Activated CD8-positive, alpha-beta memory T cell treated with anti-CD3 and anti-CD28 coated beads for 24 hours (primary cell): Measurements from ENCODE around the gene RALGDS.
"Not testable (repeated sequence)": the region's sequence is repeated elsewhere in the genome, so short reads cannot be mapped to it uniquely, and the experiment has no call there.

Source experiments
- DNase-seq: peaks from one replicate; pipeline ENCODE4 v3.0.0-alpha.2; 2020

Gene RALGDS

DNA sequence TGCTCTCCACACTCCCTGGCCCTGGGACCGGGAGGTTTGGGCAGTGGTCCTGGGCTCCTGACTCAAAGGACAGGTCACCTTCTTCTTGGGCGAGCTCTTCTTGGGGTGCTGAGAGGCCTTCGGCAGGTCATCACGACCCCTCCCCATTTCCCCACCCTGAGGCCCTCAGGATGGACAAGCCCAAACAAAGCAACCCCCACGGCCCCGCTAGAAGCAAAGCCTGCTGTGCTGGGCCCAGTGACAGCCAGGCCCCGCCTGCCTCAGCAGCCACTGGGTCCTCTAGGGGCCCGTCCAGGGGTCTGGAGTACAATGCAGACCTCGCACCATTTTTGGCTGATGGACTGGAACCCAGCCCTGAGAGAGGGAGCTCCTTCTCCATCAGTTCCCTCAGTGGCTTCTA is 37.4 kb downstream of the RALGDS start:
- not testable (repeated sequence) for DNase-seq

DNA sequence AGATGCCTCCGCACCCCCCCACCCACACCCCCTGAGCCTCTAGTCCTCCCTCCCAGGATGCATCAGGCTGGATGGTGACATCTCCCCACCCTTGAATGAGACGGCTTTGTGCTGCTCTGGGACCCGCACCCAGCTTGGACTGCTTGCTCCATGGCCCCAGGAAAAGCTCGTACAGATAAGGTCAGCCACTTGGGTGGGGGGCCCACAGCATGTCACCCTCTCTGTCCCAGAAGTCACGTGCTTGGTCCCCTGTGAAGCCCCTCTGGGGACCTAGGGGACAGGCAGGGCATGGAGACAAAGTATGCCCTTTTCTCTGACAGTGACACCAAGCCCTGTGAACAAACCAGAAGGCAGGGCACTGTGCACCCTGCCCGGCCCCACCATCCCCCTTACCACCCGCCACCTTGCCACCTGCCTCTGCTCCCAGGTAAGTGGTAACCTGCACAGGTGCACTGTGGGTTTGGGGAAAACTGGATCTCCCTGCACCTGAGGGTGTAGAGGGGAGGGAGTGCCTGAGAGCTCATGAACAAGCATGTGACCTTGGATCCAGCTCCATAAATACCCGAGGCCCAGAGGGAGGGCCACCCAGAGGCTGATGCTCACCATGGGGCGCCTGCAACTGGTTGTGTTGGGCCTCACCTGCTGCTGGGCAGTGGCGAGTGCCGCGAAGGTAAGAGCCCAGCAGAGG is 38.9 kb downstream of the RALGDS start:
- not testable (repeated sequence) for DNase-seq

DNA sequence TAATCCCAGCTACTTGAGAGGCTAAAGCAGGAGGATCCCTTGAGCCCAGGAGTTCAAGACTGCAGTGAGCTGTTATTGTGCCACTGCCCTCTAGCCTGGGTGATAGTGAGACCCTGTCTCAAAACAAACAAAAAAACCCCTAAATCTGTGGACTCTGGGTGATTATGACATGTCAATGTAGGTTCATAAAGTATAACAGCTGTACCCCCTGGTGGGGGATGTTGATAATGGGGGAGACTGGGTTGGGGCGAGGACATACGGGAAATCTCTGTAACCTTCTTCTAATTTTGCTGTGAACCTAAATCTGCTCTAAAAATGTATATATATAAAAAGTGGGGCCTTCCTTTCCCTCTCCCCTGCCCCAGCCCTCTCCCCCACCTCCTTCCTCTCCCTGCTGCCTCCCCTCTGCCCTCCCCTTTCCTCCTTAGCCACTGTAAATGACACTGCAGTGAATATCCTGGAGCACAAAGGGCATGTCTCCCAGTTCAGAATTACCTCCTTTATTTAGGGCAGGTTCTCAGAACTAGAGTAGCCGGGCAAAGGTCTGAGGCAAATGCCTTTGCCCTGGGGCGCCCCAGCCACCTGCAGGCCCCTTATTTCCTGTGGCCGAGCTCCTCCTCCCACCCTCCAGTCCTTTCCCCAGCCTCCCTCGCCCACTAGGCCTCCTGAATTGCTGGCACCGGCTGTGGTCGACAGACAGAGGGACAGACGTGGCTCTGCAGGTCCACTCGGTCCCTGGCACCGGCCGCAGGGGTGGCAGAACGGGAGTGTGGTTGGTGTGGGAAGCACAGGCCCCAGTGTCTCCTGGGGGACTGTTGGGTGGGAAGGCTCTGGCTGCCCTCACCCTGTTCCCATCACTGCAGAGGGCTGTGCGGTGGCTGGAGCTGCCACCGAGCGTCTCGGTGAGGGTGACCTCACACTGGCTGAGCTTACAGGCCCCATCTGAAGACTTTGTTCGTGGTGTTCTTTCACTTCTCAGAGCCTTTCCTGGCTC is 40.0 kb downstream of the RALGDS start:
- DNase-seq: not testable (repeated sequence)

- DNase-seq: no peak
Observed at GRCh38 chr9:133080161-133080560, 40.9 kb downstream of the RALGDS start.

DNA sequence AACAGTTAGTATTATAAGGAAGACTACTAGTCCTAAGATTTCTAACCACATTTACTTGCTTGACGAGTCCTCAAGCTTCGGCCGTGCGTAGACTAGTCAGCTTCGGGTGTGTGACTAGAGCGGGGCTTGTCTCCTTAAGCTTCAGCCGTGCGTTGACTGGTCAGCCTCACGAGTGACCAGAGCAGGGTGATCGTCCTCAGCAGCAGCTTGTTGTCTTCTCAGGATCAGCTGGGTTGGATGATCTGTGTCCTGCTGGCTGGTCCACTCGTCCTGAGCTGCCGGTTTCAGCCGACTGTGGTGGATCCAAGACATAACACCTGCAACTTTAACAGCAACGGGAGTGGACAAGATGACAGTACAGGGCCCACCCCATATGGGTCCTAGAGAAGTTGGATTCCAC is 42.6 kb downstream of the RALGDS start:
- DNase-seq: no peak

DNA sequence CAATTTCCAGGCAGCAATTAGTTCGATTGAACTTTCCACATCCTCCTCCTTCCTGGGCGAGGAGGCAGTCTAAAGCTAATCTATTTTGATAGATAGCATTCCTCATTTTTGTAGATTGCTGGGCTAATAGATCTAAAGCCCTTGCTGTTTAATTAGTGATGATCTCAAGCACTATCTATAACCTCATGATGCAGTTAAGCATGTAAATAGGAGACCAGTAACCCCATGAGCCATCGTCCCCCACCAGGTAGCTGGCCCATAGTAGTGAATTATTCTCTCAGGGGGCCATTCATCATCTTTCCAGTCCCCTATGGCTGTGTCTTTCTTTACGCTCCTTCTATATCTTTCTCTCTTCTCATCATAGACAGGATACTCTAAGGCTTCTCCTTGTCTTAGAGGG is 44.3 kb downstream of the RALGDS start:
- no peak for DNase-seq

- DNase-seq: no peak
Observed at GRCh38 chr9:133075925-133076630, 45.0 kb downstream of the RALGDS start.

DNA sequence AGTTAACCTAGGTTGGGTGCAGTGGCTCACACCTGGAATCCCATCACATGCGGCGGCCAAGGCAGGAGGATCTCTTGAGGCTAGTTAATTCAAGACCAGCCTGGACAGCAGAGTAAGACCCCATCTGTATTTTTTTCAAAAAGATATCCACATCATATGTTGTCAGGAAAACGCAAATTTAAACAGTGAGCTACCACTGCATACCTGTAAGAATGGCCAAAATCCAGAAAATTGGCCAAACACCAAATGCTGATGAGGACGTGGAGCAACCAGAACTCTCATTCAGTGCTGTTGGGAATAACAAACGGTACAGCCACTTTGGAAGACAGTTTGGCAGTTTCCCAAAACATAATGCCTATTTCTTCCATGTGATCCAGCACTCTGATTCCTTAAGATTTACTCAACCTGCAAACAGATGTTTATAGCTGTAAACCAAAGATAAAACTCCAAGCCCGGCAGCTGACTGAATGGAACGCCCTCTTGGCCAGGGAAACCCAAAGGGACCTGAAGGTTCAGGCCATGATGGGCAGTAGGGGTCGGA is 46.9 kb downstream of the RALGDS start:
- no peak for DNase-seq

DNA sequence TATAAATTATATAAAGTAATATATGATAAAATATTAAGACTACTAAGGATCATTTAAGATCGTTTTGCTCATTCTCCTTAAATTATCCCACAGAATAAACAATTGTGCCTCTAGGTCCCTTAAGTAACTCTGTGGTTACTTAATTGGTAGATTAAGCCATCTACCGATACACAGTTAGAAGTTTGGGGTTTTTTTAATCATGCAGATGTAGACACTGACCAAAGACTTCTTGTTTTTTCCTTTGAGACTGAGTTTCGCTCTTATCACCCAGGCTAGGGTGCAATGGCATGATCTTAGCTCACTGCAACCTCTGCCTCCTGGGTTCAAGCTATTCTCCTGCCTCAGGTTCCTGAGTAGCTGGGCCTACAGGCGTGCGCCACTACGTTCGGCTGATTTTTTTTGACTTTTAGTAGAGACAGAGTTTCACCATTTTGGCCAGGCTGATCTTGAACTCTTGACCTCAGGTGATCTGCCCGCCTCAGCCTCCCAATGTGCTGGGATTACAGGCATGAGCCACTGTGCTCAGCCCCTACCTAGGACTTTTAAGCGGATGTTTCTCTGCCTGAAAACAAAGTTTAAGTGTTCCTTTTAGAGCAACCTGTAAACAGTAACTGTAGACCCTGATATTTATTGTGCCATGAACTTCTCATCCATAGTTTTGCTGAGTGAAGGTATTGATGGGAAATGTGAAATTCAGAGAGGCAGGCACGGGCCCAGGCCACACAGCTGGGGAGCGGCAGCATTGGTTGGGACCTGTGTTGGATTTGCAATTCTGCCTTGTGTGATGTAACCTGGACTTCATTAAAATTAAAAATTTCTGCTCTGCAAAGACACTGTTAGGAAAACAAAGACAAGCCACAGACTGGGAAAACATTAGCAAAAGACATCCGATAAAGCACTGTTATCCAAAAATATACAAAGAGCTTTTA is 47.7 kb downstream of the RALGDS start:
- DNase-seq: no peak

DNA sequence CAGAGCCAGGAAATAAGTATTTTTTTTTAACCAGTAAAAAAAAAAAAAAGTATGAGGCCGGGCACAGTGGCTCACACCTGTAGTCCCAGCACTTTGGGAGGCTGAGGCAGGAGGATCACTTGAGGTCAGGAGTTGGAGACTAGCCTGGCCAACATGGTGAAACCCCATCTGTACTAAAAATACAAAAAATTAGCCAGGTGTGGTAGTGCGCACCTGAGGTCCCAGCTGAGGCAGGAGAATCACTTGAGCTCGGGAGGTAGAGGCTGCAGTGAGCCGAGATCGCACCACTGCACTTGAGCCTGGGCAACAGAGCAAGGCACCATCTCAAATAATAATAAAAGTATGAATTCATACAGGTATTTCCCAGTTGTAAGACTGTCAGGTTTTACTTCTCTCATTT is 48.8 kb downstream of the RALGDS start:
- not testable (repeated sequence) for DNase-seq

DNA sequence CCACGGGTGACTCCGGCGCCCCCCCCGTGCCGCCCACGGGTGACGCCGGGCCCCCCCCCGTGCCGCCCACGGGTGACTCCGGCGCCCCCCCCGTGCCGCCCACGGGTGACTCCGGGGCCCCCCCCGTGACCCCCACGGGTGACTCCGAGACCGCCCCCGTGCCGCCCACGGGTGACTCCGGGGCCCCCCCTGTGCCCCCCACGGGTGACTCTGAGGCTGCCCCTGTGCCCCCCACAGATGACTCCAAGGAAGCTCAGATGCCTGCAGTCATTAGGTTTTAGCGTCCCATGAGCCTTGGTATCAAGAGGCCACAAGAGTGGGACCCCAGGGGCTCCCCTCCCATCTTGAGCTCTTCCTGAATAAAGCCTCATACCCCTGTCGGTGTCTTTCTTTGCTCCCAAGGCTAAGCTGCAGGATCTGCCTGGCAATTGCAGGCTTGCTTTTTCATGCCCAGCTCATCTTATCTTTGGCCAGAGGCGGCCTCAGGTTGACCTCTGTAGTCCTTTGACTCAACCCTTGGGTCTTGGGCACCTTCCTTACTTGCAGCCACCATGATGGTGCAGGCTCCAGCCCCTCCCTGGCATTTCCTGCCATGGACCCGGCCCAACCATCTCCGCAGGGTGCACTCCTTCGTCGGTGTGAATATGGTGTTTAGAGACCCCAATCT is 49.4 kb downstream of the RALGDS start:
- no peak for DNase-seq

DNA sequence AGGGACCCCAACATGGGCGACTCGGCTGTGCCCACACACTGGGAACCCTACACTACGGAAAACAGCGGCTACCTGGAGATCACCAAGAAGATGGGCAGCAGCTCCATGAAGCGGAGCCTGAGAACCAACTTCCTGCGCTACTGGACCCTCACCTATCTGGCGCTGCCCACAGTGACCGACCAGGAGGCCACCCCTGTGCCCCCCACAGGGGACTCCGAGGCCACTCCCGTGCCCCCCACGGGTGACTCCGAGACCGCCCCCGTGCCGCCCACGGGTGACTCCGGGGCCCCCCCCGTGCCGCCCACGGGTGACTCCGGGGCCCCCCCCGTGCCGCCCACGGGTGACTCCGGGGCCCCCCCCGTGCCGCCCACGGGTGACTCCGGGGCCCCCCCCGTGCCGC is 50.1 kb downstream of the RALGDS start:
- not testable (repeated sequence) for DNase-seq

DNA sequence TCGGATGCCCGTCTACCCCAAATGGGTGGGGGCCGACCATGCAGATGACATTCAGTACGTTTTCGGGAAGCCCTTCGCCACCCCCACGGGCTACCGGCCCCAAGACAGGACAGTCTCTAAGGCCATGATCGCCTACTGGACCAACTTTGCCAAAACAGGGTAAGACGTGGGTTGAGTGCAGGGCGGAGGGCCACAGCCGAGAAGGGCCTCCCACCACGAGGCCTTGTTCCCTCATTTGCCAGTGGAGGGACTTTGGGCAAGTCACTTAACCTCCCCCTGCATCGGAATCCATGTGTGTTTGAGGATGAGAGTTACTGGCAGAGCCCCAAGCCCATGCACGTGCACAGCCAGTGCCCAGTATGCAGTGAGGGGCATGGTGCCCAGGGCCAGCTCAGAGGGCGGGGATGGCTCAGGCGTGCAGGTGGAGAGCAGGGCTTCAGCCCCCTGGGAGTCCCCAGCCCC is 50.5 kb downstream of the RALGDS start:
- not testable (repeated sequence) for DNase-seq

- not testable (repeated sequence) for DNase-seq
Observed at GRCh38 chr9:133068431-133068830, 52.6 kb downstream of the RALGDS start.

DNA sequence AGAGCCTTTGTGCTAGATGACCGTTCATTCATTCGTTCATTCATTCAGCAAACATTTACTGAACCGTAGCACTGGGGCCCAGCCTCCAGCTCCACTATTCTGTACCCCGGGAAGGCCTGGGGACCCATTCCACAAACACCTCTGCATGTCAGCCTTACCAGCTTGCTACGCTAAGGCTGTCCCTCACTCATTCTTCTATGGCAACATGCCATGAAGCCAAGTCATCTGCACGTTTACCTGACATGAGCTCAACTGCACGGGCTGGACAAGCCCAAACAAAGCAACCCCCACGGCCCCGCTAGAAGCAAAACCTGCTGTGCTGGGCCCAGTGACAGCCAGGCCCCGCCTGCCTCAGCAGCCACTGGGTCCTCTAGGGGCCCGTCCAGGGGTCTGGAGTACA is 53.2 kb downstream of the RALGDS start:
- no peak for DNase-seq

GRCh38 chr9:133067006-133067405 is 54.0 kb downstream of the RALGDS start:
- no peak for DNase-seq

DNA sequence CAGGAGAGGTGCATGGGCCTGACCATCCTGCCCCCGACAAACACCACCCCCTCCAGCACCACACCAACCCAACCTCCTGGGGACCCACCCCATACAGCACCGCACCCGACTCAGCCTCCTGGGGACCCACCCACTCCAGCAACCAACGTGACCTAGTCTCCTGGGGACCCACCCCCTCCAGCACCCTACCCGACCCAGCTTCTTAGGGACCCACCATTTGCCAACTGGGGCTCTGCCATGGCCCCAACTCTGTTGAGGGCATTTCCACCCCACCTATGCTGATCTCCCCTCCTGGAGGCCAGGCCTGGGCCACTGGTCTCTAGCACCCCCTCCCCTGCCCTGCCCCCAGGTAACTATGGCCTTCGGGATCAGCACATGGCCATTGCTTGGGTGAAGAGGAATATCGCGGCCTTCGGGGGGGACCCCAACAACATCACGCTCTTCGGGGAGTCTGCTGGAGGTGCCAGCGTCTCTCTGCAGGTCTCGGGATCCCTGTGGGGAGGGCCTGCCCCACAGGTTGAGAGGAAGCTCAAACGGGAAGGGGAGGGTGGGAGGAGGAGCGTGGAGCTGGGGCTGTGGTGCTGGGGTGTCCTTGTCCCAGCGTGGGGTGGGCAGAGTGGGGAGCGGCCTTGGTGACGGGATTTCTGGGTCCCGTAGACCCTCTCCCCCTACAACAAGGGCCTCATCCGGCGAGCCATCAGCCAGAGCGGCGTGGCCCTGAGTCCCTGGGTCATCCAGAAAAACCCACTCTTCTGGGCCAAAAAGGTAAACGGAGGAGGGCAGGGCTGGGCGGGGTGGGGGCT is 54.7 kb downstream of the RALGDS start:
- DNase-seq: no peak

DNA sequence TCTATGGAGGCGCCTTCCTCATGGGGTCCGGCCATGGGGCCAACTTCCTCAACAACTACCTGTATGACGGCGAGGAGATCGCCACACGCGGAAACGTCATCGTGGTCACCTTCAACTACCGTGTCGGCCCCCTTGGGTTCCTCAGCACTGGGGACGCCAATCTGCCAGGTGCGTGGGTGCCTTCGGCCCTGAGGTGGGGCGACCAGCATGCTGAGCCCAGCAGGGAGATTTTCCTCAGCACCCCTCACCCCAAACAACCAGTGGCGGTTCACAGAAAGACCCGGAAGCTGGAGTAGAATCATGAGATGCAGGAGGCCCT is 56.0 kb downstream of the RALGDS start:
- no peak for DNase-seq

DNA sequence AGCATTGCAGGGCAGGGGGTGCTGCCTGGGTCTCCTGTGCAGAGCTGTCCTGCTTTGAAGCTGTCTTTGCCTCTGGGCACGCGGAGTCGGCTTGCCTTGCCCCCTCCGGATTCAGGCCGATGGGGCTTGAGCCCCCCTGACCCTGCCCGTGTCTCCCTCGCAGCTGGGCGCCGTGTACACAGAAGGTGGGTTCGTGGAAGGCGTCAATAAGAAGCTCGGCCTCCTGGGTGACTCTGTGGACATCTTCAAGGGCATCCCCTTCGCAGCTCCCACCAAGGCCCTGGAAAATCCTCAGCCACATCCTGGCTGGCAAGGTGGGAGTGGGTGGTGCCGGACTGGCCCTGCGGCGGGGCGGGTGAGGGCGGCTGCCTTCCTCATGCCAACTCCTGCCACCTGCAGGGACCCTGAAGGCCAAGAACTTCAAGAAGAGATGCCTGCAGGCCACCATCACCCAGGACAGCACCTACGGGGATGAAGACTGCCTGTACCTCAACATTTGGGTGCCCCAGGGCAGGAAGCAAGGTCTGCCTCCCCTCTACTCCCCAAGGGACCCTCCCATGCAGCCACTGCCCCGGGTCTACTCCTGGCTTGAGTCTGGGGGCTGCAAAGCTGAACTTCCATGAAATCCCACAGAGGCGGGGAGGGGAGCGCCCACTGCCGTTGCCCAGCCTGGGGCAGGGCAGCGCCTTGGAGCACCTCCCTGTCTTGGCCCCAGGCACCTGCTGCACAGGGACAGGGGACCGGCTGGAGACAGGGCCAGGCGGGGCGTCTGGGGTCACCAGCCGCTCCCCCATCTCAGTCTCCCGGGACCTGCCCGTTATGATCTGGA is 56.6 kb downstream of the RALGDS start:
- DNase-seq: no peak
